K562 (cell line): Measurements from ENCODE around the gene DCAF5. TPM values are rescaled to one million over a fixed set of nuclear protein-coding genes. Genes with fewer than 3 reads are reported as not detected.

Experiments
- ATAC-seq: fragments of 200-7000 bp; cut with Tn5 transposase; 3 replicates; pipeline ENCODE4 v1.9.1; 2020; ENCODE audit warnings: moderate library complexity
- BruUV-seq: library from RNA; stranded (reverse); fragments of 400-500 nt; replicated peaks from 2 replicates; lab custom pipeline; 2021; lab: Mats Ljungman, UMichigan
- CTCF ChIA-PET: fragments of 300-600 bp; formaldehyde crosslinking; extraction: SDS; loops from one replicate; lab custom pipeline; 2021; ENCODE audit warnings: low intra/inter-chr PET ratio; lab: Yijun Ruan, JAX
- POLR2A ChIA-PET: fragments of 300-600, 350-650 bp; sonication (Branson Sonifier 250); formaldehyde crosslinking; extraction: SDS; loops from one replicate; lab custom pipeline; 2021; ENCODE audit warnings: antibody characterized with exemption, inconsistent platforms; lab: Yijun Ruan, JAX
- DNase-seq, 4 experiments: peaks; one replicate each; pipeline versions ENCODE4 v3.0.0 to v3.0.0-alpha.2; 2011 to 2018; ENCODE audit warnings: low spot score in 3 of 4, mixed read lengths in 3 of 4; ENCODE audit errors: extremely low read depth in 1 of 4
- FAIRE-seq: peaks from 2 replicates; lab custom pipeline; 2011; peaks lifted over from hg19 to GRCh38; lab: Jason Lieb, UNC
- H2AFZ ChIP-seq: 2 replicates; pipeline ENCODE4 v1.6.0; 2011; ENCODE audit warnings: low read depth, low read length, control low read depth, inconsistent platforms
- H3K27ac ChIP-seq: fragments of 200-600 bp; 3 replicates; pipeline ENCODE4 v1.8.0; 2011; ENCODE audit warnings: low read depth, mild to moderate bottlenecking, control low read depth, inconsistent platforms, low read length, moderate library complexity, mixed read lengths; ENCODE audit errors: extremely low read depth
- H3K27me3 ChIP-seq, 2 experiments: fragments of 300-600 bp in 1 of 2; 2 replicates in 1 of 2; 3 replicates in 1 of 2; pipeline versions ENCODE4 v1.6.0 to v1.8.0; 2011; ENCODE audit warnings: inconsistent platforms in 2 of 2, low read length in 2 of 2, mild to moderate bottlenecking in 1 of 2, mixed read lengths in 1 of 2, moderate library complexity in 1 of 2; ENCODE audit not compliant: control insufficient read depth in 2 of 2, insufficient read depth in 2 of 2
- H3K36me3 ChIP-seq: fragments of 300-600 bp; 3 replicates; pipeline ENCODE4 v1.8.0; 2011; ENCODE audit warnings: mild to moderate bottlenecking, low read length, inconsistent platforms; ENCODE audit not compliant: control insufficient read depth, insufficient read depth
- H3K4me1 ChIP-seq, 2 experiments: fragments of 200-600 bp in 1 of 2; replicated peaks in 1 of 2; 2 replicates in 1 of 2; 3 replicates in 1 of 2; pipeline versions ENCODE4 v1.5.1 to v1.8.0; 2011; ENCODE audit warnings: inconsistent platforms in 2 of 2, low read length in 2 of 2, mild to moderate bottlenecking in 1 of 2, mixed read lengths in 1 of 2, moderate library complexity in 1 of 2; ENCODE audit not compliant: control insufficient read depth in 2 of 2, insufficient read depth in 2 of 2
- H3K4me2 ChIP-seq: 2 replicates; pipeline ENCODE4 v1.6.1; 2011; ENCODE audit warnings: low read length, control low read depth, inconsistent platforms, mixed read lengths; ENCODE audit not compliant: insufficient read depth
- H3K4me3 ChIP-seq: fragments of 200-600 bp; sonication (generic), shearing (Covaris generic); 2 replicates; pipeline ENCODE4 v1.5.1; 2016; ENCODE audit warnings: control low read depth, inconsistent platforms
- H3K79me2 ChIP-seq: fragments of 200-600 bp; 3 replicates; pipeline ENCODE4 v1.8.0; 2011; ENCODE audit warnings: low read length, inconsistent platforms; ENCODE audit not compliant: control insufficient read depth, insufficient read depth
- H3K9ac ChIP-seq, 2 experiments: 2 replicates each; pipeline versions ENCODE4 v1.6.0 to v1.6.1; 2011; ENCODE audit warnings: low read depth in 2 of 2, low read length in 2 of 2, control low read depth in 1 of 2, inconsistent platforms in 1 of 2, mild to moderate bottlenecking in 1 of 2, mixed read lengths in 1 of 2; ENCODE audit not compliant: insufficient read depth in 1 of 2
- H3K9me1 ChIP-seq: one replicate; pipeline ENCODE4 v1.6.0; 2011; ENCODE audit warnings: inconsistent platforms, mild to moderate bottlenecking, low read length, moderate library complexity; ENCODE audit not compliant: control insufficient read depth, insufficient read depth
- H3K9me3 ChIP-seq: replicated peaks from 2 replicates; pipeline ENCODE4 v1.5.1; 2011; ENCODE audit warnings: low read depth, low read length, inconsistent platforms; ENCODE audit not compliant: control insufficient read depth, insufficient read depth
- H4K20me1 ChIP-seq: replicated peaks from 2 replicates; pipeline ENCODE4 v1.6.1; 2011; ENCODE audit warnings: low read length, inconsistent platforms, mixed read lengths; ENCODE audit not compliant: control insufficient read depth, insufficient read depth
- ATF7 ChIP-seq: fragments of 450-650 bp; IDR thresholded peaks from 2 replicates; pipeline ENCODE4 v1.7.1; 2014; ENCODE audit warnings: mild to moderate bottlenecking, moderate library complexity
- CEBPG ChIP-seq, 3 experiments: fragments of 200-800 bp in 1 of 3; sonication (Bioruptor generic) in 1 of 3; sonication (generic) in 1 of 3; formaldehyde crosslinking in 1 of 3; IDR thresholded peaks in 2 of 3; conservative IDR thresholded peaks in 1 of 3; 2 replicates each; pipeline versions ENCODE4 v1.6.1 to v1.8.0; 2016 to 2022; ENCODE audit warnings: missing compliant biosample characterization in 2 of 3, missing genetic modification characterization in 2 of 3, mild to moderate bottlenecking in 1 of 3, missing genetic modification reagents in 1 of 3
- CLOCK ChIP-seq: fragments of 250-450 bp; sonication (Bioruptor Pico); IDR thresholded peaks from 2 replicates; pipeline ENCODE4 v1.4.0; 2020; ENCODE audit warnings: mild to moderate bottlenecking, moderate library complexity, borderline replicate concordance
- CREBBP ChIP-seq: IDR thresholded peaks from one replicate; pipeline ENCODE4 v1.6.1; 2012; ENCODE audit warnings: low read depth, mild to moderate bottlenecking, control low read depth, inconsistent platforms, low read length
- ESRRA ChIP-seq: fragments of 450-650 bp; IDR thresholded peaks from 2 replicates; pipeline ENCODE4 v1.6.1; 2014; ENCODE audit warnings: low read depth, mild to moderate bottlenecking, moderate library complexity, borderline replicate concordance
- KLF13 ChIP-seq: fragments of 450-650 bp; IDR thresholded peaks from 2 replicates; pipeline ENCODE4 v1.6.1; 2016; ENCODE audit warnings: missing genetic modification characterization, low read depth, mild to moderate bottlenecking, missing compliant biosample characterization, moderate library complexity, borderline replicate concordance
- LEF1 ChIP-seq: fragments of 450-650 bp; IDR thresholded peaks from 2 replicates; pipeline ENCODE4 v1.6.1; 2016; ENCODE audit warnings: mild to moderate bottlenecking
- PTBP1 ChIP-seq: fragments of 200-400 bp; formaldehyde crosslinking; IDR thresholded peaks from 2 replicates; pipeline ENCODE4 v1.6.1; 2017; ENCODE audit warnings: low read depth, low read length
- SMAD2 ChIP-seq: fragments of 150-350 bp; IDR thresholded peaks from 2 replicates; pipeline ENCODE4 v1.6.1; 2014; ENCODE audit warnings: low read depth, mild to moderate bottlenecking, low read length
- XRCC3 ChIP-seq: fragments of 450-650 bp; IDR thresholded peaks from 2 replicates; pipeline ENCODE4 v1.6.1; 2017; ENCODE audit warnings: mild to moderate bottlenecking, moderate library complexity
- ZNF23 ChIP-seq: fragments of 250-450 bp; sonication (Bioruptor Pico); IDR thresholded peaks from 2 replicates; pipeline ENCODE4 v1.4.0; 2020; ENCODE audit warnings: mild to moderate bottlenecking
- ZNF311 ChIP-seq: fragments of 250-450 bp; sonication (Bioruptor Pico); IDR thresholded peaks from 2 replicates; pipeline ENCODE4 v1.4.0; 2020; ENCODE audit warnings: mild to moderate bottlenecking, moderate library complexity
- ZNF668 ChIP-seq: fragments of 250-450 bp; sonication (Bioruptor Pico); IDR thresholded peaks from 2 replicates; pipeline ENCODE4 v1.8.0; 2022; ENCODE audit warnings: mild to moderate bottlenecking, inconsistent platforms
- ZNF780A ChIP-seq: fragments of 250-450 bp; sonication (Bioruptor Pico); IDR thresholded peaks from 2 replicates; pipeline ENCODE4 v1.5.0; 2021; ENCODE audit warnings: mild to moderate bottlenecking
- WGBS: fragments of 100-300 bp; shearing (Covaris generic); methylation state at CpG from one replicate; pipeline ENCODE4 v1.1.6; 2016; ENCODE audit warnings: low coverage, mixed read lengths; ENCODE audit not compliant: insufficient coverage; ENCODE audit errors: missing lambda C conversion rate; 5-methylcytosine and 5-hydroxymethylcytosine counted together
- in situ Hi-C: fragments of 300-500 bp; cut with MboI; formaldehyde crosslinking; loops from 4 replicates; pipeline ENCODE4 v1.15.0; 2018; ENCODE audit warnings: inconsistent platforms, mixed read lengths
- intact Hi-C: fragments of 100-400 bp; cut with micrococcal nuclease; formaldehyde crosslinking; loops from 2 replicates; pipeline ENCODE4 v1.14.2; 2022
- polyA plus RNA-seq, 8 experiments: library from polyadenylated mRNA; depleted of rRNA in 4 of 8; stranded (reverse) in 5 of 8; unstranded in 3 of 8; fragments of >200 nt; fragmentation: Nextera tagmentation in 2 of 8; fragmentation: Illumina TruSeq in 1 of 8; extraction: Ambion mirVana in 2 of 8; extraction: Trizol in 1 of 8; gene quantifications; 2 replicates each; pipeline versions ENCODE4 v1.2.1 to v1.2.3, GENCODE V29; 2011 to 2014; ENCODE audit warnings: inconsistent platforms in 1 of 8, missing spikeins in 1 of 8
- total RNA-seq, 7 experiments: library from RNA; depleted of rRNA in 6 of 7; stranded (reverse); fragments of >200 nt in 6 of 7; fragmentation: Illumina TruSeq in 2 of 7; extraction: Trizol in 2 of 7; gene quantifications; 2 replicates each; pipeline versions ENCODE4 v1.2.1 to v1.2.3, GENCODE V29; 2011 to 2021; ENCODE audit warnings: low replicate concordance in 1 of 7
- TF ChIP-seq, protein P1 (sequence below): fragments of 450-650 bp; IDR thresholded peaks from 2 replicates; pipeline ENCODE4 v1.6.1; 2017; ENCODE audit warnings: antibody characterized with exemption
- TF ChIP-seq, protein P2 (sequence below): fragments of 250-450 bp; sonication (Bioruptor Pico); IDR thresholded peaks from 2 replicates; pipeline ENCODE4 v1.9.0; 2021; ENCODE audit warnings: mild to moderate bottlenecking

DCAF5 gene
- total and polyA plus RNA-seq, 9 of the 15 experiments (the other 6 are each of a cell fraction or from before 2014, with no cell fraction given): 5.6 to 24.1 (median 12.7) TPM

- H3K36me3 ChIP-seq: no peaks in the 10 kb centered on the region
- peak; percentile 77 for ATAC-seq
- no peaks in the 10 kb centered on the region for H4K20me1 ChIP-seq
- H3K4me1 ChIP-seq: peaks cover 0 to 17% of the 10 kb centered on the region in 2 experiments; a peak in 2 of 5 replicates
- H2AFZ ChIP-seq: peak overlapping the region; percentile 38; the same call in 1 of the 2 replicates
- FAIRE-seq: peak; percentile 11
- 0% methylated on average over 3 of the region's 3 CpGs for WGBS
- H3K4me3 ChIP-seq: no peak overlapping the region
- H3K9ac ChIP-seq: peak overlapping the region in 1 of 2 experiments; percentile 64; a peak in 2 of 4 replicates
- DNase-seq: peak; percentile 20 to 53 (median 34)
- in situ Hi-C loops (no loop called here), intact Hi-C loops (loop anchor here (2.0 to 5.0 kb wide), 2 partner anchors 17 to 329 kb away; no protein-coding TSS in a partner anchor)
- no peaks in the 10 kb centered on the region for H3K9me3 ChIP-seq
- peak overlapping the region; percentile 72 for H3K27ac ChIP-seq
- ChIA-PET CTCF (no interaction called here), POLR2A (interaction anchor here (0.8 to 2.8 kb wide), 5 partner anchors 12 to 202 kb away, joined by 4 to 14 read pairs (median 5); partner anchors contain the start of gene EXD2)
- peak overlapping the region; percentile 70 for H3K4me2 ChIP-seq
- H3K79me2 ChIP-seq: peaks cover 70% of the 10 kb centered on the region
- H3K9me1 ChIP-seq: no peaks in the 10 kb centered on the region
- no TSS peak for BruUV-seq
- no peaks in the 10 kb centered on the region for H3K27me3 ChIP-seq
- peak; percentile 82; the same call in 1 of the 2 replicates for TF ChIP-seq ATF7
- TF ChIP-seq LEF1: 0 out of 2 replicates have a peak, but pooled peaks have one; percentile 15
- TF ChIP-seq, protein P1, sequence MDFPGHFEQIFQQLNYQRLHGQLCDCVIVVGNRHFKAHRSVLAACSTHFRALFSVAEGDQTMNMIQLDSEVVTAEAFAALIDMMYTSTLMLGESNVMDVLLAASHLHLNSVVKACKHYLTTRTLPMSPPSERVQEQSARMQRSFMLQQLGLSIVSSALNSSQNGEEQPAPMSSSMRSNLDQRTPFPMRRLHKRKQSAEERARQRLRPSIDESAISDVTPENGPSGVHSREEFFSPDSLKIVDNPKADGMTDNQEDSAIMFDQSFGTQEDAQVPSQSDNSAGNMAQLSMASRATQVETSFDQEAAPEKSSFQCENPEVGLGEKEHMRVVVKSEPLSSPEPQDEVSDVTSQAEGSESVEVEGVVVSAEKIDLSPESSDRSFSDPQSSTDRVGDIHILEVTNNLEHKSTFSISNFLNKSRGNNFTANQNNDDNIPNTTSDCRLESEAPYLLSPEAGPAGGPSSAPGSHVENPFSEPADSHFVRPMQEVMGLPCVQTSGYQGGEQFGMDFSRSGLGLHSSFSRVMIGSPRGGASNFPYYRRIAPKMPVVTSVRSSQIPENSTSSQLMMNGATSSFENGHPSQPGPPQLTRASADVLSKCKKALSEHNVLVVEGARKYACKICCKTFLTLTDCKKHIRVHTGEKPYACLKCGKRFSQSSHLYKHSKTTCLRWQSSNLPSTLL: no peak
- no peak for TF ChIP-seq SMAD2
- TF ChIP-seq ZNF23: no peak
- TF ChIP-seq, protein P2, sequence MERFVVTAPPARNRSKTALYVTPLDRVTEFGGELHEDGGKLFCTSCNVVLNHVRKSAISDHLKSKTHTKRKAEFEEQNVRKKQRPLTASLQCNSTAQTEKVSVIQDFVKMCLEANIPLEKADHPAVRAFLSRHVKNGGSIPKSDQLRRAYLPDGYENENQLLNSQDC (CRISPR knock-in tag): no peak
- no peak for TF ChIP-seq CREBBP
- 0 out of 2 replicates have a peak, but pooled peaks have one; percentile 20 for TF ChIP-seq ZNF311
- no peak for TF ChIP-seq CLOCK (CRISPR knock-in tag)
- no peak for TF ChIP-seq ZNF668
- TF ChIP-seq XRCC3: no peak
- peak; percentile 96 for TF ChIP-seq CEBPG (CRISPR knock-in tag; IDR thresholded peaks at IDR 0.05)
- peak; percentile 92 to 94 for TF ChIP-seq CEBPG (tag; conservative IDR thresholded peaks at IDR 0.05 in 1 of 2, IDR thresholded peaks at IDR 0.05 in 1 of 2)
- no peak for TF ChIP-seq PTBP1
- peak; percentile 65; the same call in 1 of the 2 replicates for TF ChIP-seq ESRRA
- no peak for TF ChIP-seq ZNF780A (CRISPR knock-in tag)
- TF ChIP-seq KLF13: no peak
These were observed 19.5 kb downstream of the DCAF5 start for GRCh38 chr14:69133206-69134125.
